ENCODE measurements around the gene GLTP.
"Not testable (repeated sequence)": the region's sequence is repeated elsewhere in the genome, so short reads cannot be mapped to it uniquely, and the experiment has no call there.

GLTP gene, protein sequence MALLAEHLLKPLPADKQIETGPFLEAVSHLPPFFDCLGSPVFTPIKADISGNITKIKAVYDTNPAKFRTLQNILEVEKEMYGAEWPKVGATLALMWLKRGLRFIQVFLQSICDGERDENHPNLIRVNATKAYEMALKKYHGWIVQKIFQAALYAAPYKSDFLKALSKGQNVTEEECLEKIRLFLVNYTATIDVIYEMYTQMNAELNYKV

DNA sequence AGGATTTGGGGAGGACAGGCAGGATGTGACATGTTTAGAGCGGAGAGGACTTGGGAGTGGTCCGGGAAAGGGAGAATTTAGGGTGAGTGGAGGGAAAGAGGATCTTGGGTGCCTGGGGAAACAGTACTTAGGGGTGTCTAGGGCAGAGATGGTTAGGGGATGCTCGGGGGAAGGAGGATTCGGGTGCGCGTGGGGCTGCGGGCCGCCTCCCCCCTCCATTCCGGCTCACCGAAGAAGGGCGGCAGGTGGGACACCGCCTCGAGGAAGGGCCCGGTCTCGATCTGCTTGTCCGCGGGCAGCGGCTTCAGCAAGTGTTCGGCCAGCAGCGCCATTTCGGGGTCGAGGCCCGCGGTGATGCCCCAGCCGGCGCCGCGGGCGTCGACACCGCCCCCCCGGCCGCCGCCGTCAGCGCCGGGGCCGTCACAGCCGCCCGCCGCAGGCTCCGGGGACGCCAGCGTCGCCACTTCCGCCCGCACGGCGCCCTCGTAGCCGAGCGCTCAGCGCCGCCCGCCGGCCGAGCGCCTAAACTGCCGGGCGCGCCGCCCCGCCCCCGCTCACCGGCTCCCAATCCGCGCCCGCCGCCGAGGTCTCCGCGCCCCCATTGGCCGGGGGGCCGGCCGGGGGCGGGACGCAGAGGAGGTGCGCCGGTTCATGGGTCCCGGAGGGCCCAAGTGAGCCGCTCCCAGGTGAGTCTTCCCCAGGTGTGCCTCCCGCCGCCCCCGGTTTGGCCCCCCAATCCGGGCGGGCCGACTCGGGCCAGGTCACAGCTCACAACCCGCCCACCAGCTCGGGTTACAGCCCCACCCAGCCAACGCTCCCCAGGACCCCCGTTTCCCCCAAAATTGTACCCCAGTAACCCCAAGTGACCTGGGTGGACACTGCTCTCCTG is at the start of gene GLTP:
Gene GLTP, minus strand, starts transcription at position 499 of the 889 bp plus-strand sequence. Its CDS starts 167 bp downstream, at position 332.
- H3K9me3 ChIP-seq (ENCODE audit: control insufficient read depth, low read depth, low read length), result no peaks in the 10 kb centered on the region
- peak within 1 kb of the TSS; percentile 89 for H3K4me3 ChIP-seq (ENCODE audit: low read length)
- no peak within 1 kb of the TSS for H3K27ac ChIP-seq (ENCODE audit: low read length)
- H3K36me3 ChIP-seq (ENCODE audit: control insufficient read depth, low read depth, low read length), result no peaks in the 10 kb centered on the region
- peaks cover 21% of the 10 kb centered on the region for H3K4me1 ChIP-seq (ENCODE audit: control insufficient read depth, low read depth, low read length)
- H3K27me3 ChIP-seq (ENCODE audit: control insufficient read depth, insufficient read depth, low read length), result peaks cover 8% of the 10 kb centered on the region
- peak within 1 kb of the TSS; percentile 49 for H3K9ac ChIP-seq (ENCODE audit: low read length)

DNA sequence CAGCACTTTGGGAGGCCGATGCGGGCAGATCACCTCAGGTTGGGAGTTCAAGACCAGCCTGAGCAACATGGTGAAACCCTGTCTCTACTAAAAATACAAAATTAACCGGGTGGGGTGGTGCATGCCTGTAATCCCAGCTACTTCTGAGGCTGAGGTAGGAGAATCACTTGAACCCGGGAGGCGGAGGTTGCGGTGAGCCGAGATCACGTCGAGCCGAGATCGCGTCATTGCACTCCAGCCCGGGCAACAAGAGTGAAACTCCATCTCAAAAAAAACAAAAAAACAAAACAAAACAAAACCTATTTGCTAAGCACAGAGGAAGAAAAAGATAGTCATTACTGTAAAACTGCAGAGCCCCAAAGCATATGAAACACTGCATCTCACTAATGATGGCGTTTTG is 49.0 kb upstream of the GLTP start:
- not testable (repeated sequence) for H3K27me3 ChIP-seq (ENCODE audit: control insufficient read depth, insufficient read depth, low read length); H3K36me3 ChIP-seq (ENCODE audit: control insufficient read depth, low read depth, low read length); H3K27ac ChIP-seq (ENCODE audit: low read length); H3K9me3 ChIP-seq (ENCODE audit: control insufficient read depth, low read depth, low read length); H3K9ac ChIP-seq (ENCODE audit: low read length); H3K4me3 ChIP-seq (ENCODE audit: low read length); H3K4me1 ChIP-seq (ENCODE audit: control insufficient read depth, low read depth, low read length)

DNA sequence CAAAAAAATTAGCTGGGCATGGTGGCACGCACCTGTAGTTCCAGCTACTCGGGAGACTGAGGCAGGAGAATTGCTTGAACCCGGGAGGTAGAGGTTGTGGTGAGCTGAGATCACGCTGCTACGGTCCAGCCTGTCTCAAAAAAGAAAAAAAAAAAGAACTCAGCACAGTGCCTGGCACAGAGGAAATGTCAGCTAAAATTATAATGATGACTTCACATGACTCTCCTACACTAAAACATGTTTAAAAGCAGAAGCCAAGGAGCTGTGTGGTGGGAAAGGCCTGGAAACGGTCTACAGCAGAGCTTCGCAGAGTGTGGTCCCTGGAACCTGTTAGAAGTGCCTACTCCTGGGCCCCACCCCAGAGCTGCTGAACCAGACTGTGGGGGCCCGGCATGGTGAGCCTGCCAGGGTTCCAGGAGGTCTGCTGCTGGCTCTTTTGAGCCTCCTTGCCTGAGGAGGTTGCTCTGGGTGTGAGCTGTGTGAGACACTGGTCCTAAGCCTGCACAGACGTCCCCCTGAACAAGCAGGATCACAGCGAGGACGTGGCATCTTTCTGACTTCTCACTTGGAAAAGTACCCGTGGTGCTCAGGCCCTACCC is 47.8 kb upstream of the GLTP start:
- H3K36me3 ChIP-seq (ENCODE audit: control insufficient read depth, low read depth, low read length), result peaks cover 7% of the 10 kb centered on the region
- H3K27ac ChIP-seq (ENCODE audit: low read length), result no peak overlapping the region
- no peak overlapping the region for H3K9ac ChIP-seq (ENCODE audit: low read length)
- no peaks in the 10 kb centered on the region for H3K27me3 ChIP-seq (ENCODE audit: control insufficient read depth, insufficient read depth, low read length)
- no peaks in the 10 kb centered on the region for H3K4me1 ChIP-seq (ENCODE audit: control insufficient read depth, low read depth, low read length)
- no peaks in the 10 kb centered on the region for H3K9me3 ChIP-seq (ENCODE audit: control insufficient read depth, low read depth, low read length)
- no peak overlapping the region for H3K4me3 ChIP-seq (ENCODE audit: low read length)

DNA sequence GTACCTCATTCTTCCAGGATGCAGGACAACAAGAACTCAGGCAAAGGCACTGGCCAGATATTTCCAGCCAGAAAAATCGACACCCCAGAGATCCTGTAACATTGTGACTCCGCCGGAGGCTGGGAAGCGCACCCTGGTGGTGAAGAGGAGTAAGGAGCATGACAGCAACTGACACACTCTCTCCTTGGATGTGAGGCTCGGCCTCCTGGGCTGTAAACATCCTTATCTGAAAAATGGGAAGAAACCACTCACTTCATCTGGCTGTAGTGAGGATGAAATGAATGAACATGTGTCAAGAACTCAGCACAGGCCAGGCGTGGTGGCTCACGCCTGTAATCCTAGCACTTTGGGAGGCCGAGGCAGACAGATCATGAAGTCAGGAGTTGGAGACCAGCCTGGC is 47.3 kb upstream of the GLTP start:
- peaks cover 7% of the 10 kb centered on the region for H3K36me3 ChIP-seq (ENCODE audit: control insufficient read depth, low read depth, low read length)
- H3K9me3 ChIP-seq (ENCODE audit: control insufficient read depth, low read depth, low read length), result no peaks in the 10 kb centered on the region
- no peaks in the 10 kb centered on the region for H3K4me1 ChIP-seq (ENCODE audit: control insufficient read depth, low read depth, low read length)
- no peak overlapping the region for H3K27ac ChIP-seq (ENCODE audit: low read length)
- H3K9ac ChIP-seq (ENCODE audit: low read length), result no peak overlapping the region
- no peak overlapping the region for H3K4me3 ChIP-seq (ENCODE audit: low read length)
- no peaks in the 10 kb centered on the region for H3K27me3 ChIP-seq (ENCODE audit: control insufficient read depth, insufficient read depth, low read length)

DNA sequence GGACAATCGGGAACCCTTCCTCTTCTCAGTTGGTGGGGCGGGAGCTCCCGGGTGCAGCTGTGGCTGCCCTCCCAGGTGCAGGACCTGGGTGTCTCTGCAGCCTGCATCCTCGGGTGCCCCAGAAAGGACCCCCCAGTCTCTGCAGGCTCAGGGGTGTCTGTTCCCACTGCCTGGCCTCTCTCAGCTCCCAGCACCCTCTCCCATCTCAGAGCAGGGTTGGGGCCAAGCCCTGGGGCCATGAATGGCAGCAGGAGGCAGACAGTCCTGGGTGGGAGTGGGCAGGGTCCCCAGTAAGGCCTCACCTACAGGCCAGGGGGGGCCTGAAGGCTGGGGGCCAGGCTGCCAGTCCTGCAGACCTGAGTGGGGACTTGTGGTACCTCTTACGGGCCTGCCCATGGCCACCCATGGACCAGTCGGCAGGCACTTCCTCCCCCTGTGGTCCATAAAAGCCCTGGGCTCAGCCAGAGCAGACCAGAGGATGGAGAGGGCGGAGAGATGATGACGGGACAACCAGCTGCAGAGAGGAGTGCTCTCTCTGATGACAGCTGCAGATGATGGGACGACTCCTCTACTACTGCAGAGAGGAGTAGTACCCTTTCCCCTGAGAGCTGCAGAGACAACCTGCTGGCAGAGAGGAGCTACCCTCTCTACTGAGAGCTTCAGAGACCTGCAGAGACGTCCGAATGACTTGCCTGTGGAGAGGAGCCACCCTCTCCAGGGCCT is 46.3 kb upstream of the GLTP start:
- no peaks in the 10 kb centered on the region for H3K9me3 ChIP-seq (ENCODE audit: control insufficient read depth, low read depth, low read length)
- H3K4me3 ChIP-seq (ENCODE audit: low read length), result no peak overlapping the region
- H3K4me1 ChIP-seq (ENCODE audit: control insufficient read depth, low read depth, low read length), result no peaks in the 10 kb centered on the region
- H3K27me3 ChIP-seq (ENCODE audit: control insufficient read depth, insufficient read depth, low read length), result no peaks in the 10 kb centered on the region
- H3K36me3 ChIP-seq (ENCODE audit: control insufficient read depth, low read depth, low read length), result no peaks in the 10 kb centered on the region
- no peak overlapping the region for H3K9ac ChIP-seq (ENCODE audit: low read length)
- H3K27ac ChIP-seq (ENCODE audit: low read length), result no peak overlapping the region

DNA sequence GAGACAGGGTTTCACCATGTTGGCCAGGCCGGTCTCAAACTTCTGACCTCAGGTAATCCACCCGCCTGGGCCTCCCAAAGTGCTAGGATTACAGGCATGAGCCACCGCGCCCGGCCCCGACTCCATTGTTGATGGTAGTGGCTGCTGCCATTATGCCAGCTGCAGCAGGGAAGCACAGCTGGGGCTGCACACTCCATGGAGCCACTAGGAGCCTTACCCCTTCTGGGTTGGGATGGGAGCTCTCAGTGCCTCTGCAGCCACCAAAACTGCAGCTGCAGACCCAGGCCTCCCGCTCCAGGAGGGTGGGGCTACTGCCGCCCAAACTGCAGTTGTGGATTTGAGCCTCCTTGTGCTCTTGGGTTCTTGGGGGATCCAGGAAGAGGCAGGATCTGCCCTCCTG is 45.7 kb upstream of the GLTP start:
- Histone ChIP-seq H3K27ac (ENCODE audit: low read length) (no peak overlapping the region), H3K27me3 (ENCODE audit: control insufficient read depth, insufficient read depth, low read length) (no peaks in the 10 kb centered on the region), H3K4me1 (ENCODE audit: control insufficient read depth, low read depth, low read length) (no peaks in the 10 kb centered on the region), H3K4me3 (ENCODE audit: low read length) (no peak overlapping the region), H3K9ac (ENCODE audit: low read length) (no peak overlapping the region), H3K36me3 (ENCODE audit: control insufficient read depth, low read depth, low read length) (no peaks in the 10 kb centered on the region), H3K9me3 (ENCODE audit: control insufficient read depth, low read depth, low read length) (no peaks in the 10 kb centered on the region)

DNA sequence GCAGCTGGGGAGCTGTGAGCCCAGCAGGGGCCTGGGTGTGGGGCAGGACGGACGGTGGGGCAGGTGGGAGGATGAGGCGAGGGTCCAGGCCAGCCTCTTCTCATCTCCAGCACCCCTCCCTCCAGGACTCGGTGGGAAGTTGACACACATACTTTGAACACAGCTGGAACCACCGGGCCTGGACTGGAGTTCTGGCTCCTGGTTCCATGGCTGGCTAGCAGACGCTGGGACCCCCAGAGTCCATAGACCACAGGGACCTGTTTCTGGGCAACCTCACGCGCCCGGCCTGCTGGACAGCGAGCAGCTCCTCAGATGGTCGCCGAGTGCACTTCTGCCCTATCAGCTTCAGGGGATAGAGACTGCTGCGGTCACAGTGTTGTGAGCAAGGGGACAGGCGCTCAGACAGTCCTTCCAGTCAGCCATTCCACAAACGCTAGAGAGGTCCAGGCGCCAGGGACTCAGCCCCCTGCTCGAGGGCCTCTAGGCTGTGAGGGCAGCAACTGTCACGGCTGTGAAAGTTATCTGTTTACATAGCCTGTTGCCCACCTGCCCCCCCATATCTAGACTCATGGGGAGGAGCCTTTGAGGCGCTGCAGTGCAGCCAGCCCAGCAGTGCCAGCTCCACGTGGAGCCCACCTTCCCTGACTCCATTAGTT is 45.0 kb upstream of the GLTP start:
- Histone ChIP-seq H3K27ac (ENCODE audit: low read length) (no peak overlapping the region), H3K4me1 (ENCODE audit: control insufficient read depth, low read depth, low read length) (no peaks in the 10 kb centered on the region), H3K9ac (ENCODE audit: low read length) (no peak overlapping the region), H3K4me3 (ENCODE audit: low read length) (no peak overlapping the region), H3K9me3 (ENCODE audit: control insufficient read depth, low read depth, low read length) (no peaks in the 10 kb centered on the region), H3K27me3 (ENCODE audit: control insufficient read depth, insufficient read depth, low read length) (no peaks in the 10 kb centered on the region), H3K36me3 (ENCODE audit: control insufficient read depth, low read depth, low read length) (no peaks in the 10 kb centered on the region)

DNA sequence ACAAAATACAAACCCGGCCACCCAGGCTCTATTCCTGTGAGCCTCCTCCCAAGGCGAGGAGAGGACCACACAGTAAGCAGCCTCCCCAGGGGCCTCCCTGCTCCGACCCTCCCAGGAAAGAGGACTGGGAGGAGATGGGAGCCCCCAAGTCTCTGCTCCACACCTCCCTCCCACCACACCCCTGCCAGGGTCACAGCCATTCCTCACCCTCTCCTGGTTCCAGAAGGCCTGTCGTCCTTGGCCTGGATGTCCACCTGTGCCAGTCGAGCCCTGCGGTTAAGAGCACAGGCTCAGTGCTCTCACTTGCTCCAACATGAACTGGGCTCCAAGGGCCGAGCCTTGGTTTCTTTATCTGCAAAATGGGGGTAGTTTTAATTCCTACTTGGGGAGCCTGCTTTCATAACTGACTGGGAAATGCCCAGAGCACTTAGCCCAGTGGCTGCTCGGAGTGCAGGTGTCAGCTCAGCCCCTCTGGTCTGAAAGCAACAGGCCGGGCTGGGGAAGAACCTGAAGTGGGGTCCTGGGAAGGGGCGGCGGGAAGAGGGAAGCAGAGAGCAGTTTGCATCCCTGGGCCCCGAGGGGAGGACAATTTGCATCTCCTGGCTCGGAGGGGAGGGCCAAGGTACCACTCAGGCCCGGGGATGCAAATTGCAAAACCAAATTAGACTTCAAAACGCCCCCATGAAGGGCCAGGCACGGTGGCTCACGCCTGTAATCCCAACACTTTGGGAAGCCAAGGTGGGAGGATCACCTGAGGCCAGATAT is 43.3 kb upstream of the GLTP start:
- Histone ChIP-seq H3K4me3 (ENCODE audit: low read length) (no peak overlapping the region), H3K27ac (ENCODE audit: low read length) (no peak overlapping the region), H3K9ac (ENCODE audit: low read length) (no peak overlapping the region), H3K27me3 (ENCODE audit: control insufficient read depth, insufficient read depth, low read length) (no peaks in the 10 kb centered on the region), H3K9me3 (ENCODE audit: control insufficient read depth, low read depth, low read length) (no peaks in the 10 kb centered on the region), H3K36me3 (ENCODE audit: control insufficient read depth, low read depth, low read length) (peaks cover 3% of the 10 kb centered on the region), H3K4me1 (ENCODE audit: control insufficient read depth, low read depth, low read length) (no peaks in the 10 kb centered on the region)

DNA sequence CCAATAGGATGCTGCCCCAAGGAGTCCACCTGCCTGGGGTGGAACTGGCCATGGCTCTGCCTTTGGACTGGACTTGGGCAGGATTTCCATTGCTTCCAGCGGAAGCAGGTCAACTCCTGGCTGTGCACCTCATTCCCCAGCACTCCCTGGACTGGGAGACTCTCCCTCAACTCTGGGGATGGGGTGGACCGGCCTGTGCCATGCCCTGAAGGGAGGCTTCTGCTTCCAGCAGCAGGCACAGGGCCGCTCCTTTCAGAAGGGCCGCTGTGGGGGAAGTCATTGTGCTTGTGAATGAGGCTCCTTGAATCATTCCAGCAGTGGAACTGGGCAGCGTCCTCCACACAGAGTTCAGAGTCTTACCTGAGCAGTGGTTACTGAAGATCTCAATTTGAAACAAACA is 42.7 kb upstream of the GLTP start:
- no peaks in the 10 kb centered on the region for H3K9me3 ChIP-seq (ENCODE audit: control insufficient read depth, low read depth, low read length)
- no peaks in the 10 kb centered on the region for H3K27me3 ChIP-seq (ENCODE audit: control insufficient read depth, insufficient read depth, low read length)
- no peaks in the 10 kb centered on the region for H3K4me1 ChIP-seq (ENCODE audit: control insufficient read depth, low read depth, low read length)
- peaks cover 3% of the 10 kb centered on the region for H3K36me3 ChIP-seq (ENCODE audit: control insufficient read depth, low read depth, low read length)
- H3K4me3 ChIP-seq (ENCODE audit: low read length), result no peak overlapping the region
- no peak overlapping the region for H3K9ac ChIP-seq (ENCODE audit: low read length)
- no peak overlapping the region for H3K27ac ChIP-seq (ENCODE audit: low read length)

DNA sequence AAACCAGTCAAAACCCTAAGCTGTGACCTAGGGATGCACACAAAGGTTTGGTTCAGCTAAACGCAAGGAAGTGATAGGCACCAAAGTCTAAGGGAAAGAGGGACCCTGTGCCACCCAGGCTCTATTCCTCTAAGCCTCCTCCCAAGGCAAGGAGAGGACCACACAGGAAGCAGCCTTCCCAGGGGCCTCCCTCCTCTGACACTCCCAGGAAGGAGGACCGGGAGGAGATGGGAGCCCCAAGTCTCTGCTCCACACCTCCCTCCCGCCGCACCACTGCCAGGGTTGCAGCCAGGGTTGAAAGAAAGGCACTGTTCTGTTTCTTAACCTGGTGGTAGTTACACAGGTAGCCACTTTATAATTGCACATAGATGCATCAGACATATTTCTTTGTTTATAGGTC is 41.6 kb upstream of the GLTP start:
- Histone ChIP-seq H3K36me3 (ENCODE audit: control insufficient read depth, low read depth, low read length) (peaks cover 12% of the 10 kb centered on the region), H3K4me3 (ENCODE audit: low read length) (no peak overlapping the region), H3K9me3 (ENCODE audit: control insufficient read depth, low read depth, low read length) (no peaks in the 10 kb centered on the region), H3K27ac (ENCODE audit: low read length) (no peak overlapping the region), H3K27me3 (ENCODE audit: control insufficient read depth, insufficient read depth, low read length) (no peaks in the 10 kb centered on the region), H3K4me1 (ENCODE audit: control insufficient read depth, low read depth, low read length) (no peaks in the 10 kb centered on the region), H3K9ac (ENCODE audit: low read length) (no peak overlapping the region)

Data from iPS-18a (cell line).